HG02678 (cell line): Measurements from ENCODE around the gene AIF1L.
"Not testable (repeated sequence)": the region's sequence is repeated elsewhere in the genome, so short reads cannot be mapped to it uniquely, and the experiment has no call there.

Experiments
- ATAC-seq: cut with Tn5 transposase; IDR thresholded peaks from one replicate; pipeline ENCODE4 v1.9.1; 2021; ENCODE audit warnings: mild to moderate bottlenecking, moderate library complexity; ENCODE audit not compliant: unreplicated experiment

AIF1L gene

DNA sequence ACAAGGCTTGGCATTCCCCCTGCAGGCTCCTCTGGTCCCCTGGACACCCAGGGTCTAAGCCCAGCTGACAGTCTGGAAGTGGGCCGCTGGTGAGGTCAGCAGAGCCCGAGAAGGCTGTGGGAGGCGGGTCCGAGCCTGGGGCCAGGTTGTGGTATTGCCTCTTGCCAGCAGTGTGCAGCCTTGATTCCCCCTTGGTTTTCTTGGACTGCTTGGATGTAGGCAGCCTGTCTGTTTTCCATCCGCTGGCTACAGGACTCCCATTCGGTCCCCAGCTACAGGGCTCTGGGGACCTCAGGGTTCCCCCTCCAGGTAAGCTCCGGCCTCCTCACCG is 1.6 kb downstream of the AIF1L start:
- no peak for ATAC-seq

DNA sequence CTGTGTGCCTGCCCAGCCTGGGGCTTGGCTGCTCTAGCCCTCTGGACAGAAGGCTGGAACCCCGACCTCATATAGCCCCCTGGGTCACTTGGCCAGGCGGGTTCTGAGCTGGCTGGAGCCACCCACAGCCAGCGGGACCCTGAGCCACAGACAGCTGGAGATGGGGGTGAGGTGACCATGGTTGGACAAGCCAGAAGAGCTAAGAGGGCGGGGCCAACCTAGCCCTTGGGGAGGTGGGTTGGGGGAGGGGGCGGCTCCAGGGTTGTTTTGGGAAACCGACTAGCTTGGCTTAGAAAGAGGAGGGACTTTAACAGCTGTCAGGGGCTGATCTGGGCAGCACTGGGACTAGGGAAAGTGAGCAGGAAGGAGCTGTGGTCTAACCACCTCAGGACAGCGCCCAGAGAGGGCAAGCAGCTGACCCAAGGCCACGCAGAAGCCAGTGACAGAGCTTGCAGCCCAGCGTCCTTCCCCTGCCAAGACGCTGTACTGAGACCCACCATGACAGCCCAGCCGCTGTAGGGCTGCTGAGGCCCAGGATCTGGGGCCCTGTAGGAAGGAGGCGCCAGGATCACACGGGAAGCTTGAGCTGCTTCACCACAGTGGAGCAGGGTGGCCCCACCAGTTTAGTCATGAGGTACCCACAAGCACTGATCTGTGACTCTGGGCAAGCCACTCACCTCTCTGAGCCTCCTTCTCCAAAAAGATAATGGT is 2.2 kb downstream of the AIF1L start:
- no peak for ATAC-seq

DNA sequence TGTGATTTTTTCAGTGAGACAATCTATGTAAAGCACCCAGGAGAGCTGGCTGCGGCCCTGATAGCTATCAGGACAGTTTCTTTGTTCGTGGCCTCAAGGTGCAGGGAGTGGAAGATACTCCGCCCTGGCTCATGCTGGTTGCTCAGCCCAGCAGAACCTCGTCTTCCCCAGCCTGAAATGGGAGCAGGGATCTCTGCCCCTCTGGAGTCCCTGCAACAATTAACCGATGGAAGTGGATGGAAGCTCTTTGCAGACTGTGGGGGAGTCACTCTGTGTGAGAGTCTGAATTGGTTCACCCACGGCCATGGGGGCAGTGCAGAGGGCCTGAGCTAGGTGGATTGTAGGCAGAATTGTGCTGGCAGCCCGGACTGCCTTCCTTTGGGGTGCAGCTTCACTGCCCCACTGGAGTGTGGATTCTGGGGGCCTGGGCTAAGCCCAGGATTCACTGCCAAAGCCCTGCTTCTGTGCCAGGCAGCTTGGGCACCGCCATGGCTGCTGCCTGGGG is 2.8 kb downstream of the AIF1L start:
- ATAC-seq: no peak

DNA sequence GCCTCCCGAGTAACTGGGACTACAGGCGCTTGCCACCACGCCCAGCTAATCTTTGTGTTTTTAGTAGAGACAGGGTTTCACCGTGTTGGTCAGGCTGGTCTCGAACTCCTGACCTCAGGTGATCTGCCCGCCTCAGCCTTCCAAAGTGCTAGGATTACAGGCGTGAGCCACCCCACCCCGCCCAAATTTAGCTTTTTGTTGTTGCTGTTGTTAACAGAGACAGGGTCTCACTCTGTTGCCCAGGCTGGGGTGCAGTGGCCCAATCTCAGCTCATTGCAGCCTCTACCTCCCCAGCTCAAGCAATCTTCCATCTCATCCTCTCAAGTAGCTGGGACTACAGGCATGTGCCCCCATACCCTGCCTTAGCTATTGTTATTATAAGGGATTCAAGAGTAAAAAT is 3.5 kb downstream of the AIF1L start:
- ATAC-seq: not testable (repeated sequence)

DNA sequence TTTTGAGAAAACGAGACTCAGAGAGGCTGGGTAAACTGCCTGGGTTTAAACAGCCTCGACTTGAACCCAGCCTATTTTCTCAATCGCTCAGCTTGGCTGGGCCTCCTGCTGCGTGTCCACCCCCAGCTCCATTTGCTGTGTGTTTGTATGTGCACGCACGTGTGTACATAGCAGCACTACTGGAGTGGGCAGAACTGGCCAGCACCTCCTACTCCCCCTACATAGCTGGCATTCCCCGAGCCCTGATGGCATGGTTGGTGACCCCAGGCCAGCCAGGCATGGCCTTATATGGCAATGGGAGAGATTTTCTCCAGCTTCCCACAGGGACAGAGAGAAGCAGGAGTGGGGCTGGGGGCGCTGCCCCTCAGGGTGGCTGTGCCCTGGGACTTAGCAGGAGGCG is 4.1 kb downstream of the AIF1L start:
- no peak for ATAC-seq

DNA sequence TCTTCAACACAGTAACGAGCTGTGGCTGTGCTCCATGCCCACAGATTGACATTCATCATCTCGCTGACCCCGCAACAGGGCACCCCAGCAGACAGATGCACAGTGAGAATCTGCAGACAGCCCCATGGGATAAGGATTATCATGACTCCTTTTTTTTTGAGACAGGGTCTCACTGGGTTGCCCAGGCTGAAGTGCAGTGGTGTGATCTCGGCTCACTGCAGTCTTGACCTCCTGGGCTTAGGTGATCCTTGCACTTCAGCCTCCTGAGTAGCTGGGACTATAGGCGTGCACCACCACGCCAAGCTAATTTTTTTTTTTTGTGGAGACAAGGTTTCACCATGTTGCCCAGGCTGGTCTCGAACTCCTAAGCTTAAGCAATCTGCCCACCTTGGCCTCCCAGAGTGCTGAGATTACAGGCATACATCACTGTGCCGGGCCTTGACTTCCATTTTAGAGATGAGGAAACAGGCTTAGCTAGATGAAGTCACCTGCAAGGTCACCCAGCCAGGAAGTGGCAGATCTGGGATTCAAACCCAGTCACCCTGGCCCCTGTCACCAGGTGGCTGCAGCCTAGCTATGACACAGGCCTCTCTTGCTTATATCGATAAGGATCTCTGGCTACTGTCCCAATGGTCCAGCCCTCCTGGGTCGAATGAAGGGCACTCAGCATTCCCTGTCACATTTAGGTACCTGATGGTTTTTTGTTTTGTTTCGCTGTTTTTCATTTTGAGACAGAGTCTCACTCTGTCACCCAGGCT is 5.1 kb downstream of the AIF1L start:
- no peak for ATAC-seq

DNA sequence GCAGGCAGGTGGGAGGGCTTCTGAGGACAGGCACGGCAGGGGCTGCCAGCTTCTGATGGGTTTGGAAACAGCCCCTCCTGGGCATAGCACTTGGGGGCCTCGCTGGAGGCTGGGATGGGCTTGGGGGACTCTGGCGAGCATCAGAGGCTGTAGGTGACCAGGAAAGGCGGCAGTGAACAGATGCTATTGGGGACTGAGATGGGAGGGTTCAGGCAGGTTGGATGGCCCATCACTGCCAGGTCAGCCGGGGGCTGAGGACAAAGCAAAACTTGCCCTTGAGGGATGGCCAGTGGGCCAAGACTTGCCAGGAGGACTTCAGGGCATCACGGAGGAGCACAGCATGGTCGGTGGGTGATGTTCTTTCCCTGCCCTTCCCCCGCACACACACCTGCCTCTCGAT is 6.7 kb downstream of the AIF1L start:
- ATAC-seq: no peak

DNA sequence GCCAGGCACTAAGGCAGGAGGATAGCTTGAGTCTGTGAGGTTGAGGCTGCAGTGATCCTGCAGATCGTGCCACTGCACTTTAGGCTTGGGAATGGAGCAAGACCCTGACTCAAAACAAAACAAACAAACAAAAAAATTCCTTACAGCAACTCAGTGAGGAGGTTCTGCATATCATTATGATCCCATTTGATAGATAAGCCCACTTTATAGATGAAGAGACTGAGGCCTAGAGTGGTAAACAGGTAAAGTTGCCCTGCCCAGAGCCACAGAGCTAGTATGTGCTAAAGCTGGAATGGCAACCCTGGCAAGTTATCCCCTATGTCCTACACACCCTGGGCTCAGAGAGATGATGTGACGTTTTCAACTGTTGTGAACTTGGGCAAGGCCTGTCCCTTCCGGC is 7.2 kb downstream of the AIF1L start:
- no peak for ATAC-seq

DNA sequence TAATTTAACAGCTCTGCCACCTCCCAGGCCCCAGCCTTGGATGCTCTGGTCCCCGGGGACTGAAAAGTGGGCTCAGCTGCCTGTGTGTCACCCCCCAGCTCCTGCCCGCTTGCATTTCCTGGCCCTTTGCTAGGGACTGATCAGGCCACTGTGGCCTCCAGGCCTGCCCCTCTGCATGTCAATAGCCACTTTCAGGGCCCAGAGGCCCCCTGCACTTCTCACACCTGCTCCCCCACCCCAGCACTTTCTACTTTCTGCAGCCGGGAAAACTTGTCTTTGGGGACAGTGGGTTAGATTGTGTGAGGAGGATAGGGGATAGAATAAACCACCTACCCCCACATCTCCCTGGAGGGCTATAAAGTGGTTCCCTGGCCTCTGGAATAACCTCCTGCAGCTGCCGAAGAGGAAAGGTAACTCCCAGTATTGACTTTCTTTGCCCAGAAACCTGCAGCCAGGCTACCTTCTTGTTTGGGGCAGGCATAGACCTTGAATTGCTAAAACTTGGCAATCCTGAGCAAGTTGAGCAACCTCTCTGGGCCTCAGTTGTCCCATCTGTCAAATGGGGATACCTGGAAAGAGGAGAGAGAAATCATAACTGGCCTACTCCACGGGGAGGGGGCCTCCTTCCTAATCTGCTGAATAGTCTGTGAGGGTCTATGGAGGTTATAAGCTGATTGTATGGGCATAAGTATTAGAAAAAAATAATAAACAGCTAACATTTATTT is 7.8 kb downstream of the AIF1L start:
- no peak for ATAC-seq

DNA sequence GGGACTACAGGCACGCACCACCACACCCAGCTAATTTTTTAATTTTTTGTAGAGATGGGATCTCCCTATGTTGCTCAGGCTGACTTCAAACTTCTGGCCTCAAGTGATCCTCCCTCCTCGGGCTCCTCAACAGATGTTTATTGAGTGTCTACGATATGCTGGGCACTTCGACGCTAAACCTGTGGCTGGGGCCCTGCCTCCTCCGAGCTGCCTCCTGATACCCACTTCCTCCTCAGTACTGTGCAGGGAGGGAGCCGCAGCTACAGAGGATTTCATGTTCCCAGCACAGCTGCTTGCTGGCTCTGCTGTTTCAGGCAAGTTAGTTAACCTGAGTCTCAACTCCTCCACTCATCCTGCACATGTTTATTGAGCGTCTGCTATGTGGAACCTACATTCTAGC is 9.6 kb downstream of the AIF1L start:
- no peak for ATAC-seq

DNA sequence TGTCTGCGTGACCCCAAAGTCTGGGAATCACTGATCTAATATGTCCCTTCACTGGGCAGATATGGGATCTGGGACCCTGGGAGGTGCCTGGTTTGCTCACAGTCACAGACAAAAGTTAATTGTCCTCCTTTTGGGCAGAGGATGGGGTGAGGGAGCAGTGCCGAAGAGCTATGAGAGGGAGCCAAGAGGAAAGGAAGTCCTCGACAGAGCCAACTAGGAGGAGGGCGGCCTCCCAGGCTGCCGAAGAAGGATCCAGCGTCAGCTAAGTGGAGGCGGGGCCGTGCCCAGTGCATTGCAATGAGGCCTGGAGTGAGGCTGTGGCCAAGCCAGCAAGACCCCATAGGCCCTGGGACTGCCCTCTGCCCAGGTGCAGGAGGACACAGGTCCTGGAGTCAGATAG is 11.4 kb downstream of the AIF1L start:
- no peak for ATAC-seq

DNA sequence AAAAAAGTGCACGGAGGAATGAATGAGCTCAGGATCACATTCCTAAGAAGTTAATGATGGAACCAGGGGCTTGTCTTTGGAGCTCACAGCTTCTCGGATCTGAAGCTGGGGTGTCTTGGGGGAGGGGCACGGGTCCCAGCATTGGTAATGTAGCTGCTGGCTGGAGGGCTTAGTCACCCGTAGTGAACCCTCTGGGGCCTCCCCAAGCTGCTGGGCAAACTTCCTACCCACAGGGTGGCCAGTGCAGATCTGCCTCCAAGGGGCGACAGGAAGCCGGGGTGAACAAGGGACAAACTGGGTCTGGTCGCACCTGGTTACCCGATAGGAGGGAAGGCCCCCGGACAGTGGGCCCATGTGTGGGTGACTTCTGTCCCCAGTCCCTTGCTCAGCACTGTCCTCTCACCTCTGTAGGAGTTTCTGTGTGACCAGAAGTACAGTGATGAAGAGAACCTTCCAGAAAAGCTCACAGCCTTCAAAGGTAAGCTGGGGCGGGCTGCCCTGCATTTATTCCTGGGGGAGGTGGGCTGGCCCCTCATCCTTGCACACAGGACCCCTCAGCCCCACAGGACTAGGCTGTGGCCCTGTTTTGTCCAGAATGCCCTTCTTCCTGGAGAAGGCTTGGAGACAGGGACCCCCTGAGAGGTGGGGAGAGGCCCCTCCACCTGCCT is 15.0 kb downstream of the AIF1L start:
- no peak for ATAC-seq

DNA sequence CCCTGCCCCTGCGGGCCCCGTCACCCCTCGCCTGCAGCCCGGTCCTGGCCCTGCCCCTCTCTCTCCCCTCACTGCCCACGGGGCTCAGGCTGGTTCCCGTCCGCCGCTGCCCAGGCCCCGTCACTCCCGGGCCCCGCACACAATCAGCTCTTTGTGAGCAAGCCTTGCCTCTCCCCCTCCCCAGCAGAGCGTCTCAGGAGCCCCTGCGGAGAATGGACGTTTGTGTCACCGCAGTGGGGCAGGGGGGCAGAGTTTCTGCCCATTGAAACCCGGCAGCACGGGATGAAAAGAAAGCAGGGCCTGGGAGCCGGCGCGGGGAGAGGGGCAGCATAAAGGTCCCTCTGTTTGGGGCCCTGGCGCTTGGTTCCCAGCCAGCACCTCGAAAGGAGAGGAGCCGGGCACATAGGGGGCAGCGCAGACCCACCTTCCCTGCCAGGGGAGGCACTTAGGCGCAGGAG is 15.6 kb downstream of the AIF1L start:
- no peak for ATAC-seq

DNA sequence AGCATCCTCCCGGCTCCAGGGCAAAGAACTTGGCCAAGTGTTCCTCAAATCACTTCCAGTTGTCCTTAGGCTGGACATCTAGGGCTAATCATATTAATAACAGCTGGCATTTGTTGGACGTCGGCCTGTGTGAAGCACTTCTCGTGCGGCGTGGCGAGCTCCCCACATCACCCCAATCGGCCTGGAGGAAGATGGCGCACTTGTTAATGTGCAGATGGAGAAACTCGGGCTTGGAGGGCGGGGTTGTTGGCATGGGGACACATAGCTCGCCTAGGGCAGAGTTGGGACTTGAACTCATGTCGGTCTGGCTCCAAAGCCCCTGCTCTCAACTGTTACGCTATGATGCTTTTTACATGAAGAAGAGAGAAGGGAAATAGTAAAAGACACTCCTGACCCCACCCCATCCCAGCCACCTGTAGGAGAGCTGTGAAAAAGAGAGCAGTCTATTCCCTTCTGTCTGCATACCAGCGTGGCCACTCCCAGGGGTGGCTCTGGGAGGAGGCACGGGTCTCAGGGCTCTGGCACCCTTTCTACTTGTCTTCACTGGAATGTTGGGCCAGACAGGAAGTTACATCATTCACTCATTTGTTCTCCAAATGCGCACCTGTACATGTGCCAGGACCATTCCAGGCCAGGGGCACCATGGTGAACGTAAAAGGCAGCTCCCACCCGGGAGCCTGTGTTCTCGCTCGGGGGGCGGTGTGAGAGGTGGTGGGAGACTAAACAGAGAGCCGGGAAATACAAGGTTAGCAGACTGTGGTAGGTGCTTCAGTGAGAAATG is 16.2 kb downstream of the AIF1L start:
- no peak for ATAC-seq

DNA sequence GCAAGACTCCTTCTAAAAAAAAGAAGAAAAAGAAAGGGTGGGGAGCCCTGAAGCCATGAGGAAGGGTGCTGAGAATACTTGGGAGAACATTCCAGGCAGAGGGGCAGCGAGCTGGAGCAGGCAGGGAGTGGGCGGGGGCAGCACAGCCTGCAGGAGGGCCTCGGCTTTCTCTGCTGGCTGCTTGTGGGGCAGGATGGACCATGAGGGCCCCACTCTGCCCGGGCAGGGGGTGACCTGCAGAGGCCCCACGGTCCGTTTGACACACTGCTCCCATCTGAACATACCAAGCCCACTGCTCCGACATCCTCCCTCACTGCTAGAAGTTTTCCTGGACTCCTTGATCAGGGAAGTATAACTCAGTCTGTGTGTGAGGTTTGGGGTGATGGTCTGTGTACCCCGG is 17.3 kb downstream of the AIF1L start:
- no peak for ATAC-seq

DNA sequence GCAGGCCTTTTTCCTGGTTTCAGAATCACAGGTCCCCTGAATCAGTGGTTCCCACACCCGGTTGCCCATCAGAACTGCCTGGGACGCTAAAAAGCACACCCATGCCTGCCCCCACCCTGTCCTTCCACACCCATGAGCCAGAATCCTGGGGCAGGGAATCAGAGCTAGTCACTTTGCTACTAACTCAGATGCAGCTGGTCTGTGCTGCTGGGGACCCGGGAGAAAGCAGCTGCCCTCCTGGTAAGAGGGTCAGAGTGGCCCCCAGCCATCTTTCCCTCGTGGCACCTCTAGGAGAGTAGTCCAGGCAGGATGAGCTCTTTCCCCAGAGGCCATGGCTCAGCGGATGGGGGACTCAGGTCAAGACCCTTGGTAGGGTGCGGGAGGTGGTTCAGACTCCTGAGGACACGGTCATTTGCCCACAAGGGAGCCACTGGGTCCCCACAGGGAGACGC is 17.8 kb downstream of the AIF1L start:
- ATAC-seq: no peak

DNA sequence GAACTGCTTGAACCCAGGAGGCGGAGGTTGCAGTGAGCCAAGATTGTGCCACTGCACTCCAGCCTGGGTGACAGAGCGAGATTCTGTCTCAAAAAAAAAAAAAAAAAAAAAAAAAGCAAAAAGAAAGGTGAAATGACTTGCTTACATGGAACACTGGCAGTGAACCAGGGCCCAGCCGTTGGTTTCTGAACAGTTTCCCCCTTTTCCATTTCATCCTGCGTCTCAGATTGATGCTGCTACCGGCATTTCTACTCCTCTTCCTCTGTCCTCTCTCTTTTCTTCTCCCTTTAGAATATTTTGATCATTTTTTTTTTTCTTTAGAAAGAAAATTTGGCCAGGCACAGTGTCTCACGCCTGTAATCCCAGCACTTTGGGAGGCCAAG is 19.0 kb downstream of the AIF1L start:
- ATAC-seq: not testable (repeated sequence)

DNA sequence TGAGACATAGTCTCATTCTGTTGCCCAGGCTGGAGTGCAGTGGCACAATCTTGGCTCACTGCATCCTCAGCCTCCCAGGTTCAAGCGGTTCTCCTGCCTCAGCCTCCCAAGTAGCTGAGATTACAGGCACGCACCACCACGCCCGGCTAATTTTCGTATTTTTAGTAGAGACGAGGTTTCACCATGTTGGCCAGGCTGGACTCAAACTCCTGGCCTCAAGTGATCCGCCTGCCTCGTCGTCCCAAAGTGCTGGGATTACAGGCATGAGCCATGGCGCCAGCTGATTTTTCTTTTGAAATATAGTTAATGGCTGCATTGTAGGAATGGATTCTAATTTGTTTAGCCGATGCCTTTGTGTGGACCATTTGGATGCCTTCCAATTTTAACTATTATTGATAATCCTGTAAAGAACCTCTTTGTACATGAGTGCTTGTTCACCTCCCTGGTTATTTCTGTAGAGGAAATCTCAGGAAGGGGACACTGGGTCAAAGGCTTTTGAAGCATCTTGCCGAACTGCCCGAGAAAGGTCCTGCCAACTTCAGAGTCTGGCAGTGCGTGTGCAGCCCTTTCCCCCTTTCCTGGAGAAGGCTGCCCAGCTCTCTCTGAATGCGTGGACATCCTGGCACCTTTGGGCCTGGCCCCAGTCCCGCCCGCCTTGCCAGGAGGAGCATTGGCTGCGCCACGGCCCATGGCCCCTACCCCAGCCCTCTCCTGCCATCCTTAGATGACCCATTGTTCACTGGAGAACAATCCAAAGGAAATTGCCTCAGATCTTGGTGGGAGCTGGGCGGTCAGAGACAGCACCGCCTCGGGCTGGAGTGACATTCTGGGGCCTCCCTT is 20.2 kb downstream of the AIF1L start:
- no peak for ATAC-seq

DNA sequence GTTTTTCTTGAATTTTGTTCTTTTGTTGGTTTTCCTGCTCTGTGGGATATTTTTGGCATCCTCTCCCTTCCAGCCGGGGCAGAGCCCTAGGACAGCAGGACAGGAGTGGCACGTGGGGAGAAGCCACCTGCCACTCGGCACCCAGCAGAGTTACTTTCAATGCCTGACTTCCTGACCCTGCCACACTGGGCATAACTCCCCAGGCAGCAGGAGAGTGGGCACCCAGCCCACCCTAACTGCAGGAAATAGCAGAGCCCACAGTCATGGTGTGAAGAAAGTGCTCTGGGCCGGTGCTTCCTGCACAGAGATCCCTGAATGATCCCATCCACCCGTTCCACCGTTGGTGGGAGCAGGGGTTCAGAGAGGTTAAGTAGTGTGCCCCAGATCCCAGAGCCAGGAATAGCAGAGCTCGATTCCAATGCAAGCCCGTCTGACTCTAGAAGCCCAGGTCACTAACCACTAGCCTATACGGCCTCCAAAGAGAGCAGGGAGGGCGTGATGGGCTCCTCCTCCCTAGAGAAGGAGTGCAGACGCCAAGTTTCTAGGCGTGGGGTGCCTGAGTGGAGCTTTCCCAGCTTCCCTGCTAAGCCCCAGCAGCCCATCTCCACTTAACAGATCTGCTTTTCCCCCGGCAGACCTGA is 20.9 kb downstream of the AIF1L start:
- ATAC-seq: no peak
